Stimulated activated naive CD8-positive, alpha-beta T cell treated with anti-CD3 and anti-CD28 coated beads, Interleukin-15, amount 100 ng/mL, for 72 hours (primary cell): ENCODE measurements around the gene MOSMO.
"Not testable (repeated sequence)": the region's sequence is repeated elsewhere in the genome, so short reads cannot be mapped to it uniquely, and the experiment has no call there.

Experiments
- ATAC-seq: fragments of 150-1000 bp; cut with Tn5 transposase; 2 replicates; pipeline ENCODE4 v1.10.0; 2021; ENCODE audit warnings: mild to moderate bottlenecking, moderate library complexity
- DNase-seq, 2 donors: peaks; one replicate each; pipeline ENCODE4 v3.0.0; 2021 to 2022
- H3K27ac Mint-ChIP-seq, 2 donors: one replicate each; pipeline ENCODE4 v1.8.0; 2022; ENCODE audit warnings: mild to moderate bottlenecking in 2 of 2, mixed read lengths in 2 of 2, moderate library complexity in 2 of 2
- H3K27me3 Mint-ChIP-seq: one replicate; pipeline ENCODE4 v1.8.0; 2022; ENCODE audit warnings: mixed read lengths
- H3K4me1 Mint-ChIP-seq: one replicate; pipeline ENCODE4 v1.8.0; 2022; ENCODE audit warnings: mild to moderate bottlenecking, mixed read lengths
- H3K4me3 Mint-ChIP-seq, 2 donors: one replicate each; pipeline ENCODE4 v1.8.0; 2022; ENCODE audit warnings: mild to moderate bottlenecking in 2 of 2, mixed read lengths in 2 of 2, moderate library complexity in 1 of 2
- H3K9me3 Mint-ChIP-seq, 2 donors: one replicate each; pipeline ENCODE4 v1.8.0; 2022; ENCODE audit warnings: mixed read lengths in 2 of 2

Gene MOSMO

GRCh38 chr16:22123759-22124490 is 116.0 kb downstream of the MOSMO start:
- H3K4me1 Mint-ChIP-seq: no peaks in the 10 kb centered on the region
- ATAC-seq (no peak), DNase-seq (no peak)
- peaks cover 6% of the 10 kb centered on the region for H3K27me3 Mint-ChIP-seq
- peaks cover 0 to 9% of the 10 kb centered on the region in 2 donors for H3K9me3 Mint-ChIP-seq
- H3K4me3 Mint-ChIP-seq: no peak overlapping the region
- peak overlapping the region in 1 of 2 donors; percentile 37 for H3K27ac Mint-ChIP-seq

GRCh38 chr16:22124583-22125284 is 116.8 kb downstream of the MOSMO start:
- Mint-ChIP-seq H3K4me1 (no peaks in the 10 kb centered on the region), H3K4me3 (no peak overlapping the region), H3K27ac (no peak overlapping the region), H3K9me3 (peaks cover 0 to 9% of the 10 kb centered on the region in 2 donors), H3K27me3 (peaks cover 6% of the 10 kb centered on the region)
- no peak for ATAC-seq
- DNase-seq: no peak

- ATAC-seq (no peak), DNase-seq (no peak)
- Mint-ChIP-seq H3K27ac (no peak overlapping the region), H3K27me3 (no peaks in the 10 kb centered on the region), H3K4me3 (no peak overlapping the region), H3K9me3 (peaks cover 0 to 9% of the 10 kb centered on the region in 2 donors), H3K4me1 (no peaks in the 10 kb centered on the region)
Measured at GRCh38 chr16:22126037-22126558, 118.2 kb downstream of the MOSMO start.

- H3K27me3 Mint-ChIP-seq, H3K4me3 Mint-ChIP-seq, ATAC-seq, H3K4me1 Mint-ChIP-seq, DNase-seq, H3K9me3 Mint-ChIP-seq, H3K27ac Mint-ChIP-seq: not testable (repeated sequence)
Measured at GRCh38 chr16:22128537-22128936, 120.6 kb downstream of the MOSMO start.

GRCh38 chr16:22130528-22130927 is 122.6 kb downstream of the MOSMO start:
- ATAC-seq: no peak

GRCh38 chr16:22132801-22133200 is 124.9 kb downstream of the MOSMO start:
- ATAC-seq: no peak
- H3K4me3 Mint-ChIP-seq: no peak overlapping the region
- peaks cover 0 to 8% of the 10 kb centered on the region in 2 donors for H3K9me3 Mint-ChIP-seq
- H3K4me1 Mint-ChIP-seq: no peaks in the 10 kb centered on the region
- DNase-seq: no peak
- no peak overlapping the region for H3K27ac Mint-ChIP-seq
- H3K27me3 Mint-ChIP-seq: peaks cover 8% of the 10 kb centered on the region

More at GRCh38 chr16:22130528-22130927, 122.6 kb downstream of the MOSMO start:
- no peak for DNase-seq
- peaks cover 0 to 9% of the 10 kb centered on the region in 2 donors for H3K9me3 Mint-ChIP-seq
- no peak overlapping the region for H3K4me3 Mint-ChIP-seq
- no peaks in the 10 kb centered on the region for H3K27me3 Mint-ChIP-seq
- no peak overlapping the region for H3K27ac Mint-ChIP-seq
- H3K4me1 Mint-ChIP-seq: no peaks in the 10 kb centered on the region
